GM12878 (cell line): ENCODE data around the gene TRIB2. TPM values are rescaled to one million over a fixed set of nuclear protein-coding genes. Genes with fewer than 3 reads are reported as not detected.

Source experiments
- ATAC-seq: fragments of 200-7000 bp; cut with Tn5 transposase; 3 replicates; pipeline ENCODE4 v1.9.1; 2020; ENCODE audit warnings: mild to moderate bottlenecking, moderate library complexity
- BruUV-seq: library from RNA; stranded (reverse); fragments of 400-500 nt; replicated peaks from 2 replicates; lab custom pipeline; 2021; lab: Mats Ljungman, UMichigan
- CTCF ChIA-PET: fragments of 300-600 bp; sonication (Branson Sonifier 250); formaldehyde crosslinking; extraction: SDS; loops from one replicate; lab custom pipeline; 2021; ENCODE audit warnings: inconsistent platforms; lab: Yijun Ruan, JAX
- POLR2A ChIA-PET: fragments of 350-600 bp; formaldehyde crosslinking; extraction: SDS; loops from one replicate; lab custom pipeline; 2021; ENCODE audit warnings: inconsistent platforms; lab: Charles Lee
- RAD21 ChIA-PET: fragments of 300-600 bp; sonication (Branson Sonifier 250); formaldehyde crosslinking; loops from one replicate; lab custom pipeline; 2023; ENCODE audit warnings: antibody characterized with exemption; ENCODE audit not compliant: unreplicated experiment; lab: Charles Lee
- SMC1A ChIA-PET: fragments of 300-600 bp; sonication (Branson Sonifier 250); formaldehyde crosslinking; loops from one replicate; lab custom pipeline; 2023; ENCODE audit not compliant: unreplicated experiment, uncharacterized antibody; lab: Charles Lee
- DNase-seq: peaks from one replicate; pipeline ENCODE4 v3.0.0-alpha.2; 2011; ENCODE audit warnings: low read depth, low spot score
- FAIRE-seq: peaks from 3 replicates; lab custom pipeline; 2011; peaks lifted over from hg19 to GRCh38; lab: Jason Lieb, UNC
- H2AFZ ChIP-seq: 2 replicates; pipeline ENCODE4 v1.6.0; 2011; ENCODE audit warnings: low read depth, low read length, control low read depth; ENCODE audit not compliant: control insufficient read depth
- H3K27ac ChIP-seq: 2 replicates; pipeline ENCODE4 v1.5.1; 2011; ENCODE audit warnings: control low read depth; ENCODE audit not compliant: control insufficient read depth, insufficient read depth
- H3K27me3 ChIP-seq, 2 experiments: replicated peaks in 1 of 2; 2 replicates each; pipeline versions ENCODE4 v1.6.0 to v1.6.1; 2011; ENCODE audit warnings: low read length in 1 of 2; ENCODE audit not compliant: control insufficient read depth in 2 of 2, insufficient read depth in 2 of 2
- H3K36me3 ChIP-seq, 2 experiments: 2 replicates each; pipeline ENCODE4 v1.5.1; 2011; ENCODE audit warnings: low read length in 1 of 2; ENCODE audit not compliant: control insufficient read depth in 2 of 2, insufficient read depth in 2 of 2
- H3K4me1 ChIP-seq: 2 replicates; pipeline ENCODE4 v1.6.1; 2011; ENCODE audit warnings: mild to moderate bottlenecking, low read length, moderate library complexity, mixed read lengths; ENCODE audit not compliant: control insufficient read depth, insufficient read depth
- H3K4me2 ChIP-seq: 2 replicates; pipeline ENCODE4 v1.6.0; 2011; ENCODE audit warnings: control low read depth; ENCODE audit not compliant: control insufficient read depth, insufficient read depth
- H3K4me3 ChIP-seq: fragments of 200-600 bp; sonication (generic); 2 replicates; pipeline ENCODE4 v1.5.1; 2016
- H3K79me2 ChIP-seq: 2 replicates; pipeline ENCODE4 v1.6.0; 2011; ENCODE audit warnings: low read length; ENCODE audit not compliant: control insufficient read depth, insufficient read depth
- H3K9ac ChIP-seq: 2 replicates; pipeline ENCODE4 v1.8.0; 2011; ENCODE audit warnings: low read length, control low read depth, mixed read lengths; ENCODE audit not compliant: control insufficient read depth, insufficient read depth
- H3K9me3 ChIP-seq: replicated peaks from 3 replicates; pipeline ENCODE4 v1.5.1; 2011; ENCODE audit warnings: mild to moderate bottlenecking, low read length; ENCODE audit not compliant: control insufficient read depth, insufficient read depth
- H4K20me1 ChIP-seq: 2 replicates; pipeline ENCODE4 v1.6.0; 2011; ENCODE audit not compliant: control insufficient read depth, insufficient read depth
- EP300 ChIP-seq, 2 experiments: fragments of 150-350 bp in 1 of 2; IDR thresholded peaks; 2 replicates each; pipeline ENCODE4 v1.6.1; 2011 to 2012; ENCODE audit warnings: low read depth in 2 of 2, low read length in 2 of 2, borderline replicate concordance in 1 of 2, improper control_type of control experiment in 1 of 2, inconsistent platforms in 1 of 2; ENCODE audit not compliant: control insufficient read depth in 1 of 2
- ESRRA ChIP-seq: IDR thresholded peaks from 2 replicates; pipeline ENCODE4 v1.6.1; 2012; ENCODE audit warnings: mild to moderate bottlenecking, low read length, improper control_type of control experiment
- ETV6 ChIP-seq, 2 experiments: fragments of 450-650 bp in 1 of 2; IDR thresholded peaks in 1 of 2; conservative IDR thresholded peaks in 1 of 2; 2 replicates each; pipeline ENCODE4 v1.6.1; 2014; ENCODE audit warnings: antibody characterized with exemption in 1 of 2, borderline replicate concordance in 1 of 2, low read depth in 1 of 2, mild to moderate bottlenecking in 1 of 2, moderate library complexity in 1 of 2
- GABPA ChIP-seq: IDR thresholded peaks from 2 replicates; pipeline ENCODE4 v1.6.1; 2014; ENCODE audit warnings: antibody characterized with exemption, low read depth, mild to moderate bottlenecking, inconsistent platforms
- GATAD2B ChIP-seq: fragments of 450-650 bp; conservative IDR thresholded peaks from 2 replicates; pipeline ENCODE4 v1.6.1; 2017; ENCODE audit warnings: low read depth, mild to moderate bottlenecking, moderate library complexity
- IKZF1 ChIP-seq: fragments of 450-650 bp; conservative IDR thresholded peaks from 2 replicates; pipeline ENCODE4 v1.6.1; 2017; ENCODE audit warnings: antibody characterized with exemption, mild to moderate bottlenecking
- IKZF2 ChIP-seq, 2 experiments: fragments of 450-650 bp; IDR thresholded peaks; 2 replicates each; pipeline ENCODE4 v1.6.1; 2017; ENCODE audit warnings: mild to moderate bottlenecking in 2 of 2, moderate library complexity in 2 of 2
- MYC ChIP-seq: IDR thresholded peaks from 2 replicates; pipeline ENCODE4 v1.6.1; 2011; ENCODE audit warnings: mild to moderate bottlenecking, low read length, moderate library complexity, inconsistent platforms; ENCODE audit not compliant: insufficient read depth, insufficient replicate concordance, insufficient read length, severe bottlenecking
- NKRF ChIP-seq: fragments of 450-650 bp; conservative IDR thresholded peaks from 2 replicates; pipeline ENCODE4 v1.6.1; 2017; ENCODE audit warnings: mild to moderate bottlenecking, moderate library complexity
- POLR2A ChIP-seq: IDR thresholded peaks from 2 replicates; pipeline ENCODE4 v1.6.1; 2011; ENCODE audit warnings: low read depth, mild to moderate bottlenecking, low read length
- RFX5 ChIP-seq: IDR thresholded peaks from 2 replicates; pipeline ENCODE4 v1.6.1; 2011; ENCODE audit warnings: low read depth, low read length, improper control_type of control experiment
- RUNX3 ChIP-seq: IDR thresholded peaks from 2 replicates; pipeline ENCODE4 v1.6.1; 2012; ENCODE audit warnings: low read length, inconsistent platforms
- SIN3A ChIP-seq: IDR thresholded peaks from 2 replicates; pipeline ENCODE4 v1.6.1; 2012; ENCODE audit warnings: low read depth, low read length, improper control_type of control experiment
- SMARCA5 ChIP-seq: fragments of 450-650 bp; IDR thresholded peaks from 2 replicates; pipeline ENCODE4 v1.6.1; 2017; ENCODE audit warnings: mild to moderate bottlenecking
- TCF12 ChIP-seq: IDR thresholded peaks from 2 replicates; pipeline ENCODE4 v1.6.1; 2011; ENCODE audit warnings: low read depth, mild to moderate bottlenecking, low read length
- ZBTB33 ChIP-seq: fragments of 450-650 bp; IDR thresholded peaks from 2 replicates; pipeline ENCODE4 v1.6.1; 2017; ENCODE audit warnings: mild to moderate bottlenecking
- ZNF274 ChIP-seq: IDR thresholded peaks from one replicate; pipeline ENCODE4 v1.8.0; 2011; ENCODE audit not compliant: insufficient read length, insufficient read depth
- WGBS: methylation state at CpG from one replicate; pipeline ENCODE4 v1.1.6; 2016; ENCODE audit warnings: low lambda C conversion rate; ENCODE audit not compliant: insufficient replicate concordance, insufficient coverage; ENCODE audit errors: missing lambda C conversion rate; 5-methylcytosine and 5-hydroxymethylcytosine counted together
- in situ Hi-C: fragments of 300-500 bp; cut with MboI; formaldehyde crosslinking; loops from 9 replicates; pipeline ENCODE4 v1.14.3; 2018; ENCODE audit warnings: mixed read lengths
- intact Hi-C: fragments of 100-400 bp; cut with micrococcal nuclease; formaldehyde crosslinking; loops from one replicate; pipeline ENCODE4 v1.14.2; 2022; ENCODE audit not compliant: unreplicated experiment
- polyA plus RNA-seq, 11 experiments: library from polyadenylated mRNA; depleted of rRNA in 4 of 11; unstranded in 6 of 11; stranded (reverse) in 5 of 11; fragments of >200 nt; fragmentation: Nextera tagmentation in 4 of 11; fragmentation: Illumina TruSeq in 1 of 11; extraction: Ambion mirVana in 4 of 11; extraction: Trizol in 1 of 11; gene quantifications; 1 replicate in 1 of 11; 2 replicates in 10 of 11; pipeline versions ENCODE4 v1.2.1 to v1.2.3, GENCODE V29; 2011 to 2016; ENCODE audit warnings: inconsistent platforms in 2 of 11, missing spikeins in 2 of 11, low read depth in 1 of 11
- total RNA-seq, 4 experiments: library from RNA; depleted of rRNA in 3 of 4; stranded (reverse); fragments of >200 nt in 3 of 4; fragmentation: Illumina TruSeq in 1 of 4; extraction: Trizol in 1 of 4; gene quantifications; 2 replicates each; pipeline versions ENCODE4 v1.2.1 to v1.2.3, GENCODE V29; 2013 to 2021
- TF ChIP-seq, protein P1 (sequence below): IDR thresholded peaks from 2 replicates; pipeline ENCODE4 v1.6.1; 2011; ENCODE audit warnings: borderline replicate concordance, low read depth, mild to moderate bottlenecking, moderate library complexity, mixed read lengths, low read length; ENCODE audit not compliant: insufficient read depth; ENCODE audit errors: extremely low read length

The TRIB2 gene
- total and polyA plus RNA-seq, 10 of the 15 experiments (the other 5 are each of a cell fraction or from before 2014, with no cell fraction given), result 1.6 to 9.2 (median 5.2) TPM

DNA sequence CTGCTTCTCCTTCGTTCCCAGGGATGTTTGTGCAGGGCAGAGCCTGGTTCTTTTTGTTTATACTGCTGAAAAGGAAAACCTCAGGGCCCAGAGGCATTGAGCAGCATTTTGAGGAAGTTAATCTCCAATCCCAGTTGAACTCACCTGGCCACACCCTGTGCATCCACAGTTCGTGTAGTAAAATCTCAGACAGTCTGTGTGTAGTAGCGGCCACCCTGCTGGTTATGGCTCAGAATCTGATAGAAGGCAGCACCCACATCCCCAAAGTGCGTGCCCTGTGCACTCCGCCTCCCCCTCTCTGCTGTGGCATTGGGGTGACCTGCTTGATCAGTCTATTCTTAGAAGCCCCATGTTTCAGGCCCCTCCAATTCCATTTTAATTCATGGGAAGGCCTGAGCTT is 10.9 kb downstream of the TRIB2 start (continued):
- TF ChIP-seq ZBTB33 (no peak), POLR2A (no peak), SMARCA5 (no peak)
- TF ChIP-seq, all 136 proteins: peak for 0

DNA sequence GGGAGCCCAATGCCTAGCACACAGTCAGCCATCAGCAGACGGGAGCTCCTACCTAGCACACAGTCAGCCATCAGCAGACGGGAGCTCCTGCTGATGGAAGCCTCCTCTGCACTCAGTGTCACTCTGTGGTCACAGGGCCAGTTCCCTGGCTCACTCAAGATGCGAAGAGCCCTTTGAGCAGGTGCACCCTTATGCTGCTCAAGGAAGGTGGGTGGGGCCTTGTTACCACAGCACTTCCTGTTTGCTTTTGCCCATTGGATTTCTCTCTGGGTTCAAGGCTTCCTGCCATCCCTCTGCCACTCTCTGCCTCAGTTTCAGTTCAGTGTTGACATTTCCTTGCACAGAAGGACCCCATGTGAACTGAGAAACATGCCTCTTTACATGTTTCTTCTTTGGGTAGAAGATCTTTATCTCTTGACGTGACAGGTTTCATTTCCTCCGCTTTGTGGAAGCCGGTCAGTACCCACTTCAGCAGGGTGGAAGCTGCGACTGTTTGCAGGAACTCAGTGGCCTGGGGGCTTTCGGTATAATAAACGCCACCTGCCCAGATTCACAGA is 11.6 kb downstream of the TRIB2 start:
- POLR2A ChIA-PET, result no interaction called here
- under 1% methylated on average over 9 of the region's 9 CpGs for WGBS
- Histone ChIP-seq H3K9me3 (no peaks in the 10 kb centered on the region), H3K36me3 (peaks cover 0 to 1% of the 10 kb centered on the region in 2 experiments; a peak in 1 of 4 replicates), H3K9ac (no peak overlapping the region), H3K27ac (no peak overlapping the region), H3K4me3 (no peak overlapping the region), H3K79me2 (no peaks in the 10 kb centered on the region), H2AFZ (peak overlapping the region; percentile 40), H4K20me1 (no peaks in the 10 kb centered on the region), H3K27me3 (no peaks in the 10 kb centered on the region), H3K4me2 (peak overlapping the region; percentile 57), H3K4me1 (peaks cover 14% of the 10 kb centered on the region)
- ATAC-seq (peak; percentile 92), DNase-seq (peak; percentile 93), FAIRE-seq (peak; percentile 97)
- SMC1A ChIA-PET, result interaction anchor here (1.0 to 2.0 kb wide), 5 partner anchors 11 to 898 kb away, joined by 3 to 6 read pairs (median 5); partner anchors contain the start of gene TRIB2
- CTCF ChIA-PET, result interaction anchor here (0.6 to 2.9 kb wide), 8 partner anchors 9 to 974 kb away, joined by 3 to 27 read pairs (median 4); partner anchors contain the start of gene TRIB2
- intact Hi-C loops (loop anchor here (10.0 kb wide), 1 partner anchor 683 kb away; no protein-coding TSS in a partner anchor), in situ Hi-C loops (no loop called here)
- RAD21 ChIA-PET, result interaction anchor here (0.6 to 1.8 kb wide), 3 partner anchors 11 to 722 kb away, joined by 3 to 11 read pairs (median 3); partner anchors contain the start of gene TRIB2
- BruUV-seq, result no TSS peak
- TF ChIP-seq RFX5, result no peak
- TF ChIP-seq NKRF, result no peak
- peak; percentile 82 for TF ChIP-seq IKZF1
- no peak for TF ChIP-seq GABPA
- peak; percentile 74 to 77 for TF ChIP-seq IKZF2 (IDR thresholded peaks at IDR 0.05)
- TF ChIP-seq, protein P1, sequence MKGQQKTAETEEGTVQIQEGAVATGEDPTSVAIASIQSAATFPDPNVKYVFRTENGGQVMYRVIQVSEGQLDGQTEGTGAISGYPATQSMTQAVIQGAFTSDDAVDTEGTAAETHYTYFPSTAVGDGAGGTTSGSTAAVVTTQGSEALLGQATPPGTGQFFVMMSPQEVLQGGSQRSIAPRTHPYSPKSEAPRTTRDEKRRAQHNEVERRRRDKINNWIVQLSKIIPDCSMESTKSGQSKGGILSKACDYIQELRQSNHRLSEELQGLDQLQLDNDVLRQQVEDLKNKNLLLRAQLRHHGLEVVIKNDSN, result no peak
- TF ChIP-seq SIN3A, result no peak
- peak; percentile 65 for TF ChIP-seq RUNX3
- TF ChIP-seq GATAD2B, result 0 out of 2 replicates have a peak, but pooled peaks have one; percentile 30
- no peak for TF ChIP-seq ESRRA
- peak in 1 of 2 experiments; percentile 94; a peak in 2 of 4 replicates for TF ChIP-seq ETV6 (conservative IDR thresholded peaks at IDR 0.05 in 1 of 2, IDR thresholded peaks at IDR 0.05 in 1 of 2; ENCODE audit: borderline replicate concordance in 1 of 2, low read depth in 1 of 2)
- peak; percentile 55; the same call in 1 of the 2 replicates for TF ChIP-seq TCF12
- no peak for TF ChIP-seq MYC
- TF ChIP-seq ZNF274, result no peak
- TF ChIP-seq EP300 (IDR thresholded peaks at IDR 0.05; ENCODE audit: borderline replicate concordance in 1 of 2, control insufficient read depth in 1 of 2, low read depth in 2 of 2, low read length in 2 of 2), result peak in 1 of 2 experiments; percentile 11; a peak in 1 of 4 replicates
